Measurements from ENCODE around the gene SKIL.

The SKIL gene

GRCh38 chr3:170405101-170405500 is 47.6 kb downstream of the SKIL start:
- DNase-seq: no peak

- DNase-seq: no peak
These were observed 53.0 kb downstream of the SKIL start for GRCh38 chr3:170410428-170411029.

GRCh38 chr3:170413291-170413690 is 55.8 kb downstream of the SKIL start:
- no peak for DNase-seq

DNA sequence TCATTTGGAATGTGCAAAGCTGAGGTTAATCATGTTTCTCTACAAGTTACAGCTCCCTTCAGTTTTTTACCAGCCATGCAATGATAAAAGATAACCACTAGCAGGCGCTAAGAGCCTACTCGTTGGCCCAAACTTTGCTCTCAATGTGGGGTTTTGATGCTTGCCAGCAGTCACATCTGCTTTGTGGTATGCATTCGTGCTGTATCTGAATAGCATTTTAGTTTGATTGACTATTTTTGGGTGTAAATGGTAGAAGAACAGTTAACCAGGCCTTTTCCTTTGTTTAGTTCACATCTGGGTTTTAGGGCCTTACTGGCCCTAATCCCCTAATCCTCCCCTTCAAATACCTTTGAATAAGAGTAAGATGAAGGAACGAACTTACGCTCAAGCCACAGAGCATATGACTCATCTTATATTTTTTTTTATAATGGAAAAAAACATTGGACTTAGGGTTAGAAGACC is 56.7 kb downstream of the SKIL start:
- no peak for DNase-seq

GRCh38 chr3:170417090-170417489 is 59.6 kb downstream of the SKIL start:
- no peak for DNase-seq

- DNase-seq: no peak
These were observed 61.2 kb downstream of the SKIL start, which contains the start of gene CLDN11 for GRCh38 chr3:170418422-170419398. Gene CLDN11, plus strand, starts transcription at chr3:170418868. Its CDS starts 199 bp downstream, at chr3:170419067.

DNA sequence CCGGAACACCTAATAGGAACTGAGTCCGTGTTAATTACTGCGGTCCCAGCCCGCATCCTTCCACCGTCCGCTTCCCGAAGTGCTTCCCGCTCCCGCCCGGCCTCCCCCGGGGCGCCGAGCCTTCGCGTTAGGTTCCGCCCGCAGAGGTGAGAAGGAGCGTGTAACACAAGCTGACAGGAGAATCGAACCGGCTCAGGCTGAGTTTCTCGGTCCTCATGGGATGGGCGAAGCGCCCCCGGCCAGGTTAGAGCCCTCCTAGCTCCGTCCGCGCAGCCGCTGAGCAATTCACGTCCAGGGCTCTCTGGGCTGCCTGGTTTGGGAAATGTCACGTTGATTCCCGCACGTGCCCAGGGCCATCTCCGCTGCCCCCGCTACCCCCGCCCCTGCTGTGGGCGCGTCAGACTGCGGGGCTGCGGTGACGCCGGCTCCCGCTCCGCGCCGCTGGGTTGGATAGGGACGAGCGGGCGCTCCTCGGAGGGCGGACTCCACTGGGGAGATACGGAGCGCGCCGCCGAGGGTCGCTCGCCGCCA is 62.1 kb downstream of the SKIL start:
- no peak for DNase-seq

DNA sequence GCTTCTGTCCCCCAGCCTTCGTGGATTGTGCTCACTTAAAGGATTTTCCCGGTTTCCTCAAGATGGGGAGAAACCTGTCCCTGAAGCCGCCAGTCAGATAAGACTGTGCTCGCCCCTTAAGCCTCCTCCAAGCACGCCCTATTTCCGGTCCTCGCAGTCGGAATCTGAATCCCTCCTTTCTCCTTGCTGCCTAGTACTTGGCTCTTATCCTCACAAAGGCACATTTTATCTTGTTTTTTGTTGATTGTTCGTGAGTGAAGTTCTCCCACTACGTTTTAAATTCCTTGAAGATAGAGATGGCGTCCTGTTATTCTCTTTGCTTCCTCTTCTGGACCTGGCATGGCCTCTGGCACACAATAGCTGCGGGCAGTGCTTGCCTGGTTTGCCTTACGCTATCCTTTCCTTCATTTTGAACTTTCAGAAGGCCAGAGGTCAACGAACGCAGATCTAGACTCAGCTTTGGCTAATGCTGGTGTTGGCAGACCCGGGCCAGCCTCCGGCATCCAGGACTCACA is 62.8 kb downstream of the SKIL start:
- DNase-seq: no peak

GRCh38 chr3:170421111-170421641 is 63.7 kb downstream of the SKIL start:
- DNase-seq: no peak

- DNase-seq: no peak
These were observed 64.2 kb downstream of the SKIL start for GRCh38 chr3:170421758-170422157.

DNA sequence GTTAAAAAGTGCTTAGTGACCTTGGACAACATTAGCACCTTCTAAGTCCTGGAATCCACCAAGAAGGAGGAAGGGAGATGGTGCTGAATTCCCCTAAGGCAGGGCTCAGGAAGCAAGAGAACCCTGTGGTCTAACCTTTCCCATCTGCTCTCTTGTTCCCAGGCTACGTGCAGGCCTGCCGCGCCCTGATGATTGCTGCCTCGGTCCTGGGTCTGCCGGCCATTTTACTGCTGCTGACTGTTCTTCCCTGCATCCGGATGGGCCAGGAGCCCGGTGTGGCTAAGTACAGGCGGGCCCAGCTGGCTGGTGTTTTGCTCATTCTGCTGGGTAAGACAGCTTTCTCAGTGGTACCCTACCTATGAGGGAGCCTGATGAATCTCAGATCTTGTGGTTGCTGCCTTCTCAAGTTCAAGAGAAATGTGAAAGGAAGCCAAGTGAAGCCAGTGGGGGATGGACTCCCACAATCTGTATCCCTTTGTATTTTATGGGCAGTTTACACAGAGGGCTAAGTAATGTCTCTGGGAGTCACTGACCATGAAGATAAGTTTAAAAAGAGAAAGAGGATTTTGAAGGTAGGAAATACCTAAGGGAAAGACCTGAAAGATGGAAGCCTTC is 65.6 kb downstream of the SKIL start:
- no peak for DNase-seq

DNA sequence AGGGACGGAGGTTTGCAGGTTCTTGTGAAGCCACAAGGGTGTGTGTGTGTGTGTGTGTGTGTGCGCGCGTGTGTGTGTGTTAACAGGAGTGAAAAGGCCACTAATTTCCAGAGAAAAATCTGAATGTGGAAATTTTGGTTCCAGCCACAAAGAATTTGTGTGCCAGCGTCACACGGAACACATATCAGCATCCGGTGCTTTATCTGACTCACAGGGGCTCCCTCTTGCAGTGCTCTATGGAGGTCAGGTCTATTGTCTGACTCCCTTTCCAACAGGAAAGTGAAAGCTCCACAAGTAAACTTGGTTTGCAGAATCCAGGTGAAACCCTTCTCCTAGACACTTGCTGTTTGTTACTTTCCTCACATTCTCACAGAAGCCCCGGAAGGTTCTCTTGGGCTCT is 67.4 kb downstream of the SKIL start:
- no peak for DNase-seq

GRCh38 chr3:170425491-170426239 is 68.2 kb downstream of the SKIL start:
- no peak for DNase-seq

DNA sequence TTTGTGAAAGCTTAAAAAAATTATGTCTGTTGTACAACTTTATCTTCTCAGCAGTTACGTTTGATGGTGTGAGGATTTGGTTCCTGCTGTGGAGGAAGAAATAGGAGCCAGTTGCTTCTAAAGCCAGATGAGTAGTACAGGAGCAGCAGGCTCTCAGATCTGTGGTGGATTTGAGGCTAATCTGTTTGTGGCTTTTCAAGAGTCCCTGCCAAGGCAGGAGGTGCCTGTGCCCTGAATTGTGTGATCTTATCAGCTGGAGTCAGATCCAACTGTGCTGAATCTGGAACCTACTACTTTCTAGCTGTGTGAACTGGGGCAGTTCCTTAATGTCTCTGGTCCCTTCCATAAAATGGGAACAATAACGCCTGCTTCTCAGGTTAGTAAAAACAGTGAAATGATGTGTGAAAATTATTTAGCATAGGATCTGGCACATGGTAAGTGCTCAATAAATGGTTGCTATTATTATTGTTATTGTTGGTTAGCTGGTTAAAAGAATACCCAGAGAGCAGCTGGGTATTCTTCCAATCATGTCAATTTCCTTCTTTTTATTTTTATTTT is 68.8 kb downstream of the SKIL start:
- DNase-seq: no peak

DNA sequence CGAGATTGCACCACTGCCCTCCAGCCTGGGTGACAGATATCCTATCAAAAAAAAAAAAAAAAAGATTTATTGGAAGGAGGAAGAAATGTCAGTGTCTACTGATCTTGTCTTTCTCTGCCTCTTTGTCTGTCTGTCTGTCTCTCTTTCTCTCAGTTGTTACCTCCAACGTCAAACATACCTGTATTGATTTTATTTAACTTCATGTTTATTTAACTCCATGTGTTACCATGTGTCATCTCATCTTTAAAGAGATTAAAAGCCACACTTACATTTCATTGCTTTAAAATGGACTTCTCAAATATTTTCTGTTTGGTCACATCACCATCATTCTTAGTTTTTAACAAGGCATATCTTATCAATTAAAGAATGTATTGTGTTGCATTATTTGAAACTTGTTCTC is 70.6 kb downstream of the SKIL start:
- DNase-seq: no peak

DNA sequence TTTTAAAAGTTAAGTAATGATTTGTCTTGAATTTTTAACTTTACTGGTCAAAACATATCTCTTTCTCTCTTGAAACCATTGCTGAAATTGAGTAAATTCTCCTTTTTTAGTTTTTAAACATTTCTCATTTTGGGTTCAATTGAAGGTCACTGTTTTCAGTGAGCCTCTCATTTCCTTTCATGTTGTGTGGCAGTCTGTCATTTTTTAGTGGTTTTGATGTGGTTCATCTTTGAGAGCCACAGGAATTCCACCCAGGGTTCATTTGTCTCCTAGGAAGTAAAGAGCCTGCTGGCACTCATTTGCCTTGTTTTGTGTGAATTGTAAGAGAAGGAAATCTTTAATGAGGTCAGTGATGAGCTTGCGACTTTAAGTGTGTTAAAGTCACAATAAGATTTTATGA is 71.5 kb downstream of the SKIL start:
- no peak for DNase-seq

GRCh38 chr3:170431054-170431453 is 73.5 kb downstream of the SKIL start:
- no peak for DNase-seq

DNA sequence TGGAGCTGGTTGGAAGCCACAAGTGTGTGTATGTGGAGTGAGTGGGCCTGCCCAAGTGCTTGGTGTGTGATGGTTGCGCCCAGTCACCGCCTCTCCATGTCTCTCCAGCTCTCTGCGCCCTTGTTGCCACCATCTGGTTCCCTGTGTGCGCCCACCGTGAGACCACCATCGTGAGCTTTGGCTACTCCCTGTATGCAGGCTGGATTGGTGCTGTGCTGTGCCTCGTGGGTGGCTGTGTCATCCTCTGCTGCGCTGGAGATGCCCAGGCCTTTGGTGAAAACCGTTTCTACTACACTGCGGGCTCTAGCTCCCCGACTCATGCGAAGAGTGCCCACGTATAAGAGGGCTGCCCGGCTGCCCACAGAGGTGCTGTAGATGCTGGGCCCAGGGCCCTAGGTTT is 74.9 kb downstream of the SKIL start:
- no peak for DNase-seq

DNA sequence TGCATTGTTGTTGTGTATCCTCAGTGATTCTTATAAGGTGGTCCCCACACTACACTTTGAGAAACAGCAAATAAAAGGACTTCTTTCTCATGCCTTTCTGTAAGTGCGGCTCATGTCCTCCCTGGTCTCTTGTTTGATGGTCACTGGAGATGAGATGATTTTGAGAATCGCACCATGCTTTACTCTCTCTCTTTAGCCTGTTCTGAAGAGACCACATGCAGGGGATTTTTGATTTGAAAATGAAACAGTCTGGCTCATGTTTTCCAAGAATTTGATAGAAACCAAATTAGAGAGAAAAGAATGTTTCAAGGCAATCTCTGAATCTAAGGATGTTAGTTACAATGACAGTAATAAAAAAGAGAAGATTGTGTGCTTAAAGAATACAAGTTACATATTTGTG is 79.2 kb downstream of the SKIL start:
- DNase-seq: no peak

- no peak for DNase-seq
These were observed 79.7 kb downstream of the SKIL start for GRCh38 chr3:170437176-170437575.

GRCh38 chr3:170437696-170438407 is 80.3 kb downstream of the SKIL start:
- no peak for DNase-seq
